K562 (cell line): ENCODE results near the gene GRIK3.

Experiments
- ATF7 ChIP-seq: fragments of 450-650 bp; IDR thresholded peaks from 2 replicates; pipeline ENCODE4 v1.7.1; 2014; ENCODE audit warnings: mild to moderate bottlenecking, moderate library complexity
- MXI1 ChIP-seq: IDR thresholded peaks from 2 replicates; pipeline ENCODE4 v1.6.1; 2011; ENCODE audit warnings: low read depth, mild to moderate bottlenecking, improper control_type of control experiment, low read length
- SREBF2 ChIP-seq: sonication (generic); formaldehyde crosslinking; IDR thresholded peaks from 2 replicates; pipeline ENCODE4 v1.4.0; 2020; ENCODE audit warnings: mild to moderate bottlenecking, missing genetic modification reagents
- ZFP1 ChIP-seq: fragments of 450-650 bp; formaldehyde crosslinking; IDR thresholded peaks from 2 replicates; pipeline ENCODE4 v1.4.0; 2020; ENCODE audit warnings: mild to moderate bottlenecking, mixed read lengths
- ZNF263 ChIP-seq: sonication (generic); formaldehyde crosslinking; IDR thresholded peaks from 2 replicates; pipeline ENCODE4 v1.8.0; 2022; ENCODE audit warnings: mild to moderate bottlenecking, missing genetic modification reagents, borderline replicate concordance
- TF ChIP-seq, protein P1 (sequence below): sonication (generic); formaldehyde crosslinking; IDR thresholded peaks from 2 replicates; pipeline ENCODE4 v1.8.1; 2023; ENCODE audit warnings: missing genetic modification reagents, mild to moderate bottlenecking, borderline replicate concordance
- TF ChIP-seq, protein P2 (sequence below): fragments of 450-650 bp; formaldehyde crosslinking; IDR thresholded peaks from 2 replicates; pipeline ENCODE4 v1.4.0; 2022; ENCODE audit warnings: missing genetic modification characterization
- TF ChIP-seq, protein P3 (sequence below), 3 experiments: IDR thresholded peaks in 2 of 3; conservative IDR thresholded peaks in 1 of 3; 2 replicates each; pipeline ENCODE4 v1.5.1; 2011 to 2012; ENCODE audit warnings: low read length in 3 of 3, mild to moderate bottlenecking in 3 of 3, control low read depth in 2 of 3, improper control_type of control experiment in 1 of 3, inconsistent platforms in 1 of 3, low read depth in 1 of 3, mixed read lengths in 1 of 3, moderate library complexity in 1 of 3; ENCODE audit not compliant: insufficient read depth in 2 of 3

DNA sequence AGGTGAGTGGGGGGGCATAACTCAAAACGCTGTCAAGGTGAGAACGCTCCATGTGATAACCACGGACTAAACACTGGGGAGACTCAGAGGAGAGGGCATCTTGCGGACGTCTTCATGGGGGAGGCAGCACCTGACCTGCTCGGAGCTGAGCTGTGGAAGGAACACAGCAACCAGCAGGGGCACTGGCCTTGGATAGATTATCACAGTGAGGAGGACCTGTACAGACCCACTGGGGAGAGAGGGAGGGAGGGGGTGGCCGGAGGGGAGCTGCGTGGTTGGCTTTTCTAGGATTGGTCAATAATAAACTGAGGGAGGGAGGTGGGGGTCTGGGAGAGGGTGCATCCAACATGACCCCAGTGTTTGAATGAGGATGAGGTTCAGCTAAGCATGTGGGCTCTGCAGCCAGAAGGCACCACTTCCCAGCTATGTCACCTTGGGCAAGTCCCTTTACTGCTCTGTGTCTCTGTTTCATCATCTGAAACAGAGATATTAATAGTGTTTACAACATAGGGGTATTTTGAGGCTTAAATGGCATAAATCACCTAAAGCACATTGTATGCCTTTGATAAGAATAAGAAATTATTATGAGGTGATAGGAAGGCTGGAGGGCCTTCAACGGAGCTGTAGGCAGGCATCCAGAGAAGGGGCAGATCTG lies 123.3 kb downstream of the GRIK3 start:
- TF ChIP-seq, protein P1, sequence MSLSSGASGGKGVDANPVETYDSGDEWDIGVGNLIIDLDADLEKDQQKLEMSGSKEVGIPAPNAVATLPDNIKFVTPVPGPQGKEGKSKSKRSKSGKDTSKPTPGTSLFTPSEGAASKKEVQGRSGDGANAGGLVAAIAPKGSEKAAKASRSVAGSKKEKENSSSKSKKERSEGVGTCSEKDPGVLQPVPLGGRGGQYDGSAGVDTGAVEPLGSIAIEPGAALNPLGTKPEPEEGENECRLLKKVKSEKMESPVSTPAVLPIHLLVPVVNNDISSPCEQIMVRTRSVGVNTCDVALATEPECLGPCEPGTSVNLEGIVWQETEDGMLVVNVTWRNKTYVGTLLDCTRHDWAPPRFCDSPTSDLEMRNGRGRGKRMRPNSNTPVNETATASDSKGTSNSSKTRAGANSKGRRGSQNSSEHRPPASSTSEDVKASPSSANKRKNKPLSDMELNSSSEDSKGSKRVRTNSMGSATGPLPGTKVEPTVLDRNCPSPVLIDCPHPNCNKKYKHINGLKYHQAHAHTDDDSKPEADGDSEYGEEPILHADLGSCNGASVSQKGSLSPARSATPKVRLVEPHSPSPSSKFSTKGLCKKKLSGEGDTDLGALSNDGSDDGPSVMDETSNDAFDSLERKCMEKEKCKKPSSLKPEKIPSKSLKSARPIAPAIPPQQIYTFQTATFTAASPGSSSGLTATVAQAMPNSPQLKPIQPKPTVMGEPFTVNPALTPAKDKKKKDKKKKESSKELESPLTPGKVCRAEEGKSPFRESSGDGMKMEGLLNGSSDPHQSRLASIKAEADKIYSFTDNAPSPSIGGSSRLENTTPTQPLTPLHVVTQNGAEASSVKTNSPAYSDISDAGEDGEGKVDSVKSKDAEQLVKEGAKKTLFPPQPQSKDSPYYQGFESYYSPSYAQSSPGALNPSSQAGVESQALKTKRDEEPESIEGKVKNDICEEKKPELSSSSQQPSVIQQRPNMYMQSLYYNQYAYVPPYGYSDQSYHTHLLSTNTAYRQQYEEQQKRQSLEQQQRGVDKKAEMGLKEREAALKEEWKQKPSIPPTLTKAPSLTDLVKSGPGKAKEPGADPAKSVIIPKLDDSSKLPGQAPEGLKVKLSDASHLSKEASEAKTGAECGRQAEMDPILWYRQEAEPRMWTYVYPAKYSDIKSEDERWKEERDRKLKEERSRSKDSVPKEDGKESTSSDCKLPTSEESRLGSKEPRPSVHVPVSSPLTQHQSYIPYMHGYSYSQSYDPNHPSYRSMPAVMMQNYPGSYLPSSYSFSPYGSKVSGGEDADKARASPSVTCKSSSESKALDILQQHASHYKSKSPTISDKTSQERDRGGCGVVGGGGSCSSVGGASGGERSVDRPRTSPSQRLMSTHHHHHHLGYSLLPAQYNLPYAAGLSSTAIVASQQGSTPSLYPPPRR (CRISPR knock-in tag), result no peak
- TF ChIP-seq, protein P2, sequence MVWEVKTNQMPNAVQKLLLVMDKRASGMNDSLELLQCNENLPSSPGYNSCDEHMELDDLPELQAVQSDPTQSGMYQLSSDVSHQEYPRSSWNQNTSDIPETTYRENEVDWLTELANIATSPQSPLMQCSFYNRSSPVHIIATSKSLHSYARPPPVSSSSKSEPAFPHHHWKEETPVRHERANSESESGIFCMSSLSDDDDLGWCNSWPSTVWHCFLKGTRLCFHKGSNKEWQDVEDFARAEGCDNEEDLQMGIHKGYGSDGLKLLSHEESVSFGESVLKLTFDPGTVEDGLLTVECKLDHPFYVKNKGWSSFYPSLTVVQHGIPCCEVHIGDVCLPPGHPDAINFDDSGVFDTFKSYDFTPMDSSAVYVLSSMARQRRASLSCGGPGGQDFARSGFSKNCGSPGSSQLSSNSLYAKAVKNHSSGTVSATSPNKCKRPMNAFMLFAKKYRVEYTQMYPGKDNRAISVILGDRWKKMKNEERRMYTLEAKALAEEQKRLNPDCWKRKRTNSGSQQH, result no peak
- TF ChIP-seq ZFP1 (CRISPR knock-in tag) (no peak), ZNF263 (no peak), SREBF2 (no peak), ATF7 (no peak), MXI1 (no peak)
- TF ChIP-seq, protein P3, sequence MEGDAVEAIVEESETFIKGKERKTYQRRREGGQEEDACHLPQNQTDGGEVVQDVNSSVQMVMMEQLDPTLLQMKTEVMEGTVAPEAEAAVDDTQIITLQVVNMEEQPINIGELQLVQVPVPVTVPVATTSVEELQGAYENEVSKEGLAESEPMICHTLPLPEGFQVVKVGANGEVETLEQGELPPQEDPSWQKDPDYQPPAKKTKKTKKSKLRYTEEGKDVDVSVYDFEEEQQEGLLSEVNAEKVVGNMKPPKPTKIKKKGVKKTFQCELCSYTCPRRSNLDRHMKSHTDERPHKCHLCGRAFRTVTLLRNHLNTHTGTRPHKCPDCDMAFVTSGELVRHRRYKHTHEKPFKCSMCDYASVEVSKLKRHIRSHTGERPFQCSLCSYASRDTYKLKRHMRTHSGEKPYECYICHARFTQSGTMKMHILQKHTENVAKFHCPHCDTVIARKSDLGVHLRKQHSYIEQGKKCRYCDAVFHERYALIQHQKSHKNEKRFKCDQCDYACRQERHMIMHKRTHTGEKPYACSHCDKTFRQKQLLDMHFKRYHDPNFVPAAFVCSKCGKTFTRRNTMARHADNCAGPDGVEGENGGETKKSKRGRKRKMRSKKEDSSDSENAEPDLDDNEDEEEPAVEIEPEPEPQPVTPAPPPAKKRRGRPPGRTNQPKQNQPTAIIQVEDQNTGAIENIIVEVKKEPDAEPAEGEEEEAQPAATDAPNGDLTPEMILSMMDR (IDR thresholded peaks at IDR 0.05 in 2 of 3, conservative IDR thresholded peaks at IDR 0.05 in 1 of 3; ENCODE audit: insufficient read depth in 2 of 3, low read depth in 1 of 3, low read length in 3 of 3), result no peak
